Stimulated activated CD8-positive, alpha-beta memory T cell treated with anti-CD3 and anti-CD28 coated beads, Interleukin-15, amount 100 ng/mL, for 1 hour (primary cell): ENCODE measurements around the gene SYNJ2.

Experiments used
- DNase-seq: peaks from one replicate; pipeline ENCODE4 v3.0.0-alpha.2; 2020; ENCODE audit warnings: low read depth

SYNJ2 gene

DNA sequence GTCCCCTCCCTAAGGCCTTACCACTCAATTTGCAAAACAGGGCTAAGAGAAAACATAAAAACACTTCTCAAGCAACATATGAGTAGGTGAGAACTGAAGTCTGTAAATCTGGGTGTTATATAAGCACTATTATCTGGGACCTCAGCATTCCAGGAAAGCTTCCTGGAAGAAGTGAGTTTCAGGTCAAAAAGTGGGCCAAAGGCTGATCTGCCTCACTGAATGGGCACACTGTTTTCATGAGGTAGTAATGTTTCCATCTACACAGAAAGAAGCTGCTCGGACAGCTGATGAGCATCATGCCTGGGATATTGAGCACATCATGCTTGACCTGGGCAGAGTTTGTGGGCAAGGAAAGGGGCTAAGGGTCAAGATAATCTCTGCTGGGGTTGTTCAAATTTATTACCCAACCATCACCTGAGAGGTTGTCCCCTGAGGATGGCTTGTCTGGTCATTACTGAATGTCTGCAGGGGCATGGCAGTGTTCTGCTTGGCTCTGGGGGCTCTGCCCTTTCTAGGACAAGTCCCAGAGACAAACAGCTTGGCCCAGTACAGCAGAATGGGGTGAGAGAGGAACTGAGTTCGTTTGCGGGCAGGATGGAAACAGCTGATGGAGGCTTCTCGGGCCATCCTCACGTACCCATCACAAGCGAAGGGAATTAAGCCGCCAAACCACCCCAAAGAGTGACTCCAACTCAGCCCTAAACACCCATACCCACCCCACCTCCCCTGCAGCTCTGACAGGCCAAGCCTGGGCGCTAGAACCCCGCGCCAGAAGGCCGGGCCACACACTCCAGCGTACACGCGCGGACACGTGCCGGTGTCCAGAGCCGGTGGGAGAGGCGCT lies 1.2 kb upstream of the SYNJ2 start:
- no peak for DNase-seq

DNA sequence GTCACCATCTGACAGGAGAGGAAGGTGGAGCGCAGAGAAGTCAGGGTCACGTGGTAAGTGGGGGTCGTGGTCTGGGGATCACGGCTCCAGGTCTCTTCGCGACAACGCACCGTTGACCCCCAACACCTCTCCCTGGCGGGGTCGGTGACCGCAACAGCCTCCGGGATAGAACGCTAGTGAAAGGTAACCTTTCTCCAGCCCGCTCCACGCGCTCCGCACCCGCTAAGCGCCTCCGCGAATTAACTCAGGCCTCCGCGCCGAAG lies 600 bp upstream of the SYNJ2 start:
- no peak for DNase-seq

GRCh38 chr6:157982102-157982562 lies 469 bp downstream of the SYNJ2 start:
- DNase-seq, result no peak

DNA sequence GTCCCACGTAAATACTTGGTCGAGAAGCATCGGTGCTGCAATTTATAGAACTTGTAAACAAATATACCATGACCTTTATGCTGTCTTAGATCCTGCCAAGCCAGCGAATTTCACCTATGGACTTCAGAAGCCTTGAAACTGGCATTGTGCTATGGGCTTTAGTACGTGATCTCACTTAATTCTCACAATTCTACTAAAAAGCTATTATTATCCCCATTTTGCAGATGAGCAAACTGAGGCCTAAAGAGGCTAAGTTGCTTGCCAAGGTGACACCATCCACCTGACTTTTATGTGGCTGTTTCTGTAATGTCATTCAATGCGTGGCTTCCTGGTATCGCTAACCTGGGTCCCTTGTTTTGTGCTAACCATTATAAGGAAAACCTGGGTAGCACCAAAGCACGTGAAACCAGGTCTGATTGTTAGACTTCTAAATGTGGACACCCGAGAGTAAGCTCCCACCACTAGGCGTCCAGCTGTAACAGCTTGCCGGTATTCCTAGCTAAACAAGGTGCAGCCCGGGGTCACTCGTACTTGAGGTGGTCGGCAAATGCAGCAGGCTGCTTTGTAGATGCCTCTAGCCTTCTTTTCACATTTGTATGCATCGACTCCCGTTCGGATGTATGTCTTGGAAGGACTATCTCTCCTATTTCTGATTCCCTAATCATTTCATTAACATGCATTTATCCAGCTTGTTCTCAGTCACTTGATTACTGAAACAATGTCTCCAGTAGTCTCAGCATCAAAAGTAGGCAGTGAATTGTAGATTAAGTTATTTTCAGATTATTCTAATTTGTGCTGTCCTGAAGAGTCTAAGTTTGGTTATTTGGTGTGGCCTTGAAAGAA lies 1.1 kb downstream of the SYNJ2 start:
- DNase-seq, result no peak

DNA sequence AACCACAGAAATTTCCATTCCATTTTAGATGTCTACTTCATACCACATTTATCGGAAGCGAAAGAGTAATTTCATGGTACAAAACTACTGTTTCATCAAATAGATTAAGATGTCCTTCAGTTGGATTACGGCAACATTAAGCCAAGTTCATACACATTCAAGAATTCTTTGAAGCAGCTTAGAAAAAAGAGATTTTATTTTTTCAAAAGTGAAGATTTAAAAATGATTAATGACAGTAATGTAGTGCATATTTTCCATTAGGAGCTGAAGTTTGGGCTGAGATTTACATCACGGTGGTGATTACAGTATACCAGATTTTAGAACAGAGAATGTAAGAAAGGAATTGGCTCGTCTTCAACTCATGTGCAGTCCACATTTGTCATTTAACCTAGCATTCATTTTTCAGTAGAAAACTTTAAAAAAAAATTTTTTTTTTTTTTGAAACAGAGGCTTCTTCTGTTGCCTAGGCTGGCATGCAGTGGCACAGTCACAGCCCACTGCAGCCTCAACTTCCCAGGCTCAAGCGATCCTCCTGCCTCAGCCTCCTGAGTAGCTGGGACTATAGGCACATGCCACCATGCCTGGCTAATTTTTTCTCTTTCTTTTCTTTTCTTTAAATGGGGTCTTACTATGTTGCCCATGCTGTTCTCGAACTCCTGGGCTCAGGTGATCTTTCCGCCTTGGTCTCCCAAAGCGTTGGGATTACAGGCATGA lies 1.9 kb downstream of the SYNJ2 start:
- DNase-seq, result no peak

- no peak for DNase-seq
These were observed 2.5 kb downstream of the SYNJ2 start for GRCh38 chr6:157984128-157984527.

GRCh38 chr6:157984686-157985225 lies 3.1 kb downstream of the SYNJ2 start:
- no peak for DNase-seq

DNA sequence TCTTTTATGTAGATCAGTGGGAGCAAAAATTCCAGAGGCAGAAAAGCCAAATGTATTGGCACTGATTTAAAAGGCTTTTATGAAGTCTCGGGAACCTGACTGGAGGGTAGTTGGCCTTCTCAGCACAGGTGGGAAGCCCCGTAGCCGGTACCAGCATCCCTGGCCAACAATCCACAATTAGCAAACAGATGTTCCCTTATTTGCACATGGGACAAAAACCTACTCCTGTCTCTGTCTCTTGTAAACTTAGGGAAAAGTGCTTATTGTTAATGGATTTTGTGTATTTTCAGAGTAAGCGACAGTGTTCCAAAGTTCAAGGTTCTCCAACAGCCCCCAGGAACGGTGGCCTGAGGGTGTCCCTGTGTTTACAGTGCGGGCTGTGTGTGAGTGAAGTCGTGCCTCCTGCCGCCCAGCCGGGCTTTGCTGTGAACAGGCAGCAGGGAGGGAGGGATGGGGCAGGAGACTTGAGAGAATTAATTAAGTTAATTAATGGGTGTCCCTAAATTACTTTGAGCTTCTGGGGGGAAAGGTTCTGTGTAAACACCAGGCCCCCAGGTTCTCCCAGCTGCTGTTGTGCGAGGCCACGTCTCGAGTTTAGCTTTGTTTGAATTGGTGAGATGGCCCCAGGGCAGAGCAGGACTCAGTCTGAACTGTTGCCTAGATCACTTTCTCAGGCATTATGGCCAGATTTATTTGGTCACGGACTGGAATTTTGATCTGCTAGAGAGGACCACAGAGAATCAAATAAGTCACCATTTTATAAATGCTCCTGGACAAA lies 3.9 kb downstream of the SYNJ2 start:
- no peak for DNase-seq

DNA sequence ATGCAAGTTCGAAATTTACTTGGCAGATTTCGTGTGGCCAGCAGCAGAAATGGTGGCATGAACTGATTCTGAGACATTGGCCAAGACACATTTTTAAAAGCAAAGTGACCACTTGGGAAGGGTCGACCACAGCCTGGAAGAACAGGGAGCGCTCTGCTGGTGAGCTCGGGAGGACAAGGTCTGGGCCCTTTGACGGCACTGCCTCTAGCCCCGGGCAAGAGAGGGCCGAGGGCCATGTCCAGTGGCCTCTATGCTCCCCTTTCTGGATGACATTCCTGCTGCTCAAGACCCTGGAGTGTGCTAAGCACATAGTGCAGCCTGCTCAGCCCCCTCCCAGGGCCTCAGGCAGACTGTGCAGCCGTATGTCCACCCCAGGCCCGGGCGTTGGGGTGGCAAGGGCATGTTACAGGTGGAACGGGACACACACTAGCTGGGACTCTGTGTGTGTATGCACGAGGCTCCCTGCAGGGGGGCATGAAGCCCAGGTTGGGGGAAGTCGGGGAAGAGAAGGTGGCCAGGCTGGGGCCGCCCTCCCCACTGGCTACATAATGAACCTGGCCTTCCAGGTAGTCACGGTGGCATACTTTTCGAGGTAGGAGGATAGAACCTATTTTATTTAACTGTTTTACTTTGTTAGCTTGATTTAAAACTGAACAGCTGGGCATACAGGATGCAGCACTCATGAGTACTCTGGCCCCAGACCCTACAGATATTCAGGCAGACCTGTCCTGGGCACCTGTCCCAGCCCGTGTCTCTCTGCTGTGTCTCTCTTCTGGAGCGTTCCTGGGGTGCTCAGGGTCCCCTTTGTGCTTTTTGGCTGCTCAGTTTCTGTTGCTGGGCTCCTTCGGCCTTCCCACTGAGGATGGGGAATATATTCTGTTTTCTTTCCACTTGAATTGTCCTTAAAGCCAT lies 6.4 kb downstream of the SYNJ2 start:
- DNase-seq, result no peak

DNA sequence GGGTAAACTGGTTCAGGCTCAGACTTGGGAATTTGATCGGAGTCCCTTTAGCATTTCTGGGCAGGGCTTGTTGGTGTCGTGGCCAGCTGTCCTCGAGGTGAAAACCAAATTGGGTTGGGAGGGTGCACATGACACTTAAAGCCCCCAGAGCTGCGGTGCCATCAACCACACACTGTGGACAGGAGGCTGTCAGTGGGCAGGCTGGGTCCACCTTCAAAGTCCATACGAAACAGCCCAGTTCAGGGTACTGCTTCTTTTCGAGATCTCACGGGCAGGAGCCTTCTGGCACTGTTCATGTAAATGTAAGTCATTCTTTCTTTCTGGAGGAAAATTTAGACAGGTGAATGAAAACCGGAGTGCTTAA lies 7.0 kb downstream of the SYNJ2 start:
- DNase-seq, result no peak

- no peak for DNase-seq
These were observed 8.1 kb downstream of the SYNJ2 start for GRCh38 chr6:157989541-157990289.

GRCh38 chr6:157990321-157991066 lies 8.8 kb downstream of the SYNJ2 start:
- no peak for DNase-seq

DNA sequence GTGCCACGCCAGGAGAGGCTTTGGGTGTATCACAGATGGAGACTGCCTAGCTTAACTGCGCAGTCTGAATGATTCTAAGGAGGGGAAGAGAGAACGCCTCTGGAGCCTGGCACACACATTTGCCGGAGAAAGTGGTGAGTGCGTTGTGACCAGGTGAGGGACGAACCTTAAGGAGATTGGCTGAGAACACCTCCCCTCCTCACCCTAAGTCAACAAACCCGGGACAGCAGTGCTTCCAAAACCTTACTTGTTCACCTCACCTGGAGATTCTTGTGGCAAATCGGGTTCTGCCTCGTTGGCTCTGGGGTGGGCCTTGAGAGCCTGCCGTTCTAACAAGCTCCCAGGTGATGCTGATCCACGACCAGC lies 9.4 kb downstream of the SYNJ2 start:
- DNase-seq, result no peak

DNA sequence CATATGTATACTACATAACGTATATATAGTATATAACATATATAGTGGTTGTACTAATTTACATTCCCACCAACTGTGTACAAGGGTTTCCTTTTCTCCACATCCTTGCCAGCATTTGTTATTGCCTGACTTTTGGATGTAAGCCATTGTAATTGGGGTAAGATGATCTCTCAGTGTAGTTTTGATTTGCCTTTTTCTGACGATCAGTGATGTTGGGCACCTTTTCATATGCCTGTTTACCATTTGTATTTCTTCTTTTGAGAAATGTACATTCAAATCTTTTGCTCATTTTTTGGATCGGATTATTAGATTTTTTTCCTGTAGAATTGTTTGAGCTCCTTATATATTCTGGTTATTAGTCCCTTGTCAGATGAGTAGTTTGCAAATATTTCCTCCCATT lies 11.4 kb downstream of the SYNJ2 start:
- no peak for DNase-seq

DNA sequence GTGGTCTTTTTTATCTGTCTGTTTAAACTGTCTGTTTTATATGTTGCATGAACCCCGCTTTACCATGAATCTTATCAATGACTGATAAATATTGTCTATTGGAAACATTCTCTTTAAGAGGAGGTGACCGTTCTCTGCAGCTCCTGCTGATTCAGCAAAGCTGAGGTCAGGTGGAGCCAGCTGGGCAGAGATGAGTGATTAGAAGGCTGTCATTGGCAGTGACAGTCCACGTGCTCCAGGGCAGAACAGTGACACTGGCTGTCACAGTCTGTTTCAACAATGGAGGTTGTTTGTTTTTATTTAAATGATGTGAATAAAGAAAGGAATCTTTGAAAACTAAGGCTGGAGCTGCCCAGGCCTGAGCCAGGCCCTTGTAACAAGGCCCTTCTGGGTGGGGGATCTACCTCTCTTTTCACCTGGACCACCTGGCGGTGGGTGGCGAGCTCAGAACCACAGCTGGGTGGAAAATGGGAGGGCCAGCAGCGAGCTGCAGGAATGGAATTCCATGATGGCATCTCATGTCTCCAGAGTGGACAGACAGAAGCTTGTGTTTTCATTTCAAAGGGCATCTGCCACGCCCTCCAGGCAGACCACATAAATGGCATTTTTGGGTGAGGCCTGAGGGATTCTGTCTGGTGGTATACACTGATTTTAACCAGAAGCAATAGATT lies 12.6 kb downstream of the SYNJ2 start:
- DNase-seq, result no peak

- no peak for DNase-seq
These were observed 13.8 kb downstream of the SYNJ2 start for GRCh38 chr6:157995458-157995857.

DNA sequence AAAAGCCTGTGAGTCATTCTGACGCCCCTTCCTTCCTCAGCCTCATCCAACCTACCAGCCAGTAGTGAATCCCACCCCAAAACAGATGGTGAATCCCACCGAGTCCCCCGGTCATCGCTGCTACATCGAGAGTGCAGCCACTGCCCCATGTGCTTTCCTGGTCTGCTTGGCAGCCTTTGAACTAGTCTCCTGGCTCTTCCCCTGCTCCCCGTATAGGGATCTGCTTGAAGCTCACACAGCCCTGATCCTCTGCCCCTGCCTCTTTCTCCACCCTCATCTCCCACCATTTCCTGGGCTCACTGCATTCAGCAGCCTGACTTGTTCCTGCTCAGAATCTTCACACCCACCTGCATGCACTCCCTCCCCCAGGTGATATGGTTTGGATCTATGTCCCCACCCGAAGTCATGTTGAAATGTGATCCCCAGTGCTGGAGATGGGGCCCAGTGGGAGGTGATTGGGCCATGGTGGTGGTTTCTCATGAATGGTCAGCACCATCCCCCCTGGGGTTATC lies 14.6 kb downstream of the SYNJ2 start:
- no peak for DNase-seq

GRCh38 chr6:157996918-157997702 lies 15.4 kb downstream of the SYNJ2 start:
- no peak for DNase-seq
